ENCODE results near the gene RNF212.

The RNF212 gene

DNA sequence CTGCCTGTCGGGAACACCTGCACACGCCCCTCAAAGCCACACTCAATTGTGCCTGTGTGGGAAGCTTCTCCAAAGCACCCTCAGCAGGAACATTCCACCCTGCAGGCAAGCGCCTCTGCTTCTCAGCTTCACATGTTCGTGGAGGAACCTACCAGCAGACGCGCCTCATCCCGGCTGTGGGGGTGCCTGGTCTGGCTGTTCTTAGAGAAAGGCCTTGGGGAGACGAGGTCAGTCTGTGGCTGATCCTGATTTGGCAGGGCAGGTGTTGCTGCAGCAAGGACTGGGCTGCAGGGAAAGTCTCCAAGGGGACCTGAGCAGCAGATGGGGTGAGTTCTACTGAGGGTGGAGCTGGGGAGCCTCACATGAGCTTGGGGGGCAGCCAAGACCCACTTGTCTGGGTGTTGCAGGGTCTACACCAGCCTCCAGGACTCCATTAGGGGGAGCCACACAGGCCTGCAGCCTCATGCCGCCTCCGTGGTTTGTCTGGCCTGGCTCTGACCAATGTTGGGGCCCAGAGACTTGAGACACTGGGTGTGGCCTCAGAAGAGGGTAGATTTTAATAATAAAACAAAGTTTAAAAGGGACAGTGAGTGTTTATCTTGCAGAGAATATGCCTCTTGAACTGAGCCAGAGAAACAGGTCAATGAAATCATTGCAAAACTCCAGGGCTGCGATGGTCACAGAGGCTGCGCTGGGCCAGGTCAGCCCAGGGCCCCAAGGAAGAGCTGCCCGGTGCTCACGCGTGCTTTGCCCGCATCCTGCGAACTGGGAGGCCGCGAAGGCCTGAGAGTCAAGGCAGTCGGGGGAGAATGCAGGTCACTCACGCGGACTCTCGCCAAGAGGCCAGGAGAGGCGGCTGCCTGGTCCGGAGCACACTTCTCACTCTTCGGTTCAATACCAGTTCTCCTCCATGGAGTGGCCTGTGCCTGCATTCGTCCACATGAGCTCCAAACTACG lies 21.1 kb downstream of the RNF212 start:
- TF ChIP-seq, protein P1, sequence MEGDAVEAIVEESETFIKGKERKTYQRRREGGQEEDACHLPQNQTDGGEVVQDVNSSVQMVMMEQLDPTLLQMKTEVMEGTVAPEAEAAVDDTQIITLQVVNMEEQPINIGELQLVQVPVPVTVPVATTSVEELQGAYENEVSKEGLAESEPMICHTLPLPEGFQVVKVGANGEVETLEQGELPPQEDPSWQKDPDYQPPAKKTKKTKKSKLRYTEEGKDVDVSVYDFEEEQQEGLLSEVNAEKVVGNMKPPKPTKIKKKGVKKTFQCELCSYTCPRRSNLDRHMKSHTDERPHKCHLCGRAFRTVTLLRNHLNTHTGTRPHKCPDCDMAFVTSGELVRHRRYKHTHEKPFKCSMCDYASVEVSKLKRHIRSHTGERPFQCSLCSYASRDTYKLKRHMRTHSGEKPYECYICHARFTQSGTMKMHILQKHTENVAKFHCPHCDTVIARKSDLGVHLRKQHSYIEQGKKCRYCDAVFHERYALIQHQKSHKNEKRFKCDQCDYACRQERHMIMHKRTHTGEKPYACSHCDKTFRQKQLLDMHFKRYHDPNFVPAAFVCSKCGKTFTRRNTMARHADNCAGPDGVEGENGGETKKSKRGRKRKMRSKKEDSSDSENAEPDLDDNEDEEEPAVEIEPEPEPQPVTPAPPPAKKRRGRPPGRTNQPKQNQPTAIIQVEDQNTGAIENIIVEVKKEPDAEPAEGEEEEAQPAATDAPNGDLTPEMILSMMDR (IDR thresholded peaks at IDR 0.05; ENCODE audit: insufficient read depth, missing control alignments) = no peak
- DNase-seq (ENCODE audit: insufficient read length, low spot score) (no peak), FAIRE-seq (no peak)

DNA sequence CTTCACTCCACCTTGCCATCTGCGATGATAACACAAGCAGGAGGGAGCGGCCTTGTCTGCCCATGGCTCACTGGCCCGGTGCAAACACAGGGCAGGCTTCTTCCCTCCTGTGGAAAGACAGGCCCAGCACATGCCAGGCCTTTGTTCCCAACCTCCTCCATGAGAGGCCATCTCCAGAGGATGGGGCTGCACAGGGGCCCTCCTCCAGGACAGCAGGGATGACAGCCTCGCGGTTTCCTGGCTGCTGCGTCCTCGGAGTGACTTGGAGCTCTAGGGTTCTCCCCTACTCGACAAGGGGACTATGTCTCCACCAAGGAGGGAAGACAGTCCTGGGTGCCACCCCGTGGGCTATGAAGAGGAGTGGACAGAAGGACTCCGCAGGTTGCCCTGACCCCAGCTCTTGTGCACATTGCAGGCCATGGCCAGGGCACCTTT lies 21.8 kb downstream of the RNF212 start:
- FAIRE-seq = no peak
- TF ChIP-seq, protein P1 (IDR thresholded peaks at IDR 0.05; ENCODE audit: insufficient read depth, missing control alignments) = no peak

DNA sequence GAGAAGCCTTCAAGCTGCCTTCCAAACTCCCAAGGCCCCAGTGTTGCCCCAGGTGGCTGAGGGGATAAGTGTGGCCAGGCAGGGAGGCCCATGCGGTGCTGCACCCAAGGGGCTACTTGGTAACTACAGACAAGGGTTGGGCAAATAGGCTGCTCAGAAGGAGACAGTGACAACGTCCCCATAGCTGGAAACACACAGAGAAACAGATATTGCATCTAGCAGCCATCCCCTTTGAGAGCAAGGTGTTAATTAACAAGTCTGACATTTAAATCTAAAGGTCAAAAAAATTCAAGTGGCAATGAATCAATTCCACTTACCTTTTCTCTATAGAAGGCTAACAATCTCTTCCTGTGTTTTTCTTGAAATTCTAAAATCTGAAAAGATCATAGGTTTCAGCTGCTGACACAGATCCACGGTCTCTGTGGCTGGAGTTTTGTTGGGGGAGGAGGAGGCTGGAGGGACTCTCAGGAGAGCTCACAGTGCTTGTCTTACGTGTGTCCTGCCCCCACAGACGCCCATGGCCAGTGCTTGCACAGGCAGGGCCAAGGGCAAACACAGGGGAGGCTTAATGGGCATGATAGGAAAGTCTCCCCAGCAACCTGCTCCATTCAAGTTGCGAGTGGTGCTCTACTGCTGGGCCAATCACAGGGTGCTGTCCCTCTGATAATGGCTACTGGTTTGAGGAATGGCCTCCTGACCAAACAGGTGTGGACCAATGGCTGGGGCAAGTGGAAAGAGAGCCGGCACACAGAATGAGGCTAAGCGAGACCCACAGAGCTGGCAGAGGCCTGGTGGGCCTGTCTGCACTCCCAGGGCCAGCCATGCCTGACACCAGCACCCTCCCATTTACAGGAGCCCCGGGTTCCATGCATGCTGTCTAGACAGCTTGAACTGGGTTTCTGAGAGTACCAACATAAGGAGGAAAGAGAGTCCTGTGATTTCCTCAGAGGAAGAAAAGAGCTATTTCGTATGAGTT lies 22.6 kb downstream of the RNF212 start:
- TF ChIP-seq, protein P1 (IDR thresholded peaks at IDR 0.05; ENCODE audit: insufficient read depth, missing control alignments) = no peak
- FAIRE-seq (no peak), DNase-seq (ENCODE audit: insufficient read length, low spot score) (no peak)

More for the DNA sequence above, 21.8 kb downstream of the RNF212 start:
- no peak for DNase-seq (ENCODE audit: insufficient read length, low spot score)

DNA sequence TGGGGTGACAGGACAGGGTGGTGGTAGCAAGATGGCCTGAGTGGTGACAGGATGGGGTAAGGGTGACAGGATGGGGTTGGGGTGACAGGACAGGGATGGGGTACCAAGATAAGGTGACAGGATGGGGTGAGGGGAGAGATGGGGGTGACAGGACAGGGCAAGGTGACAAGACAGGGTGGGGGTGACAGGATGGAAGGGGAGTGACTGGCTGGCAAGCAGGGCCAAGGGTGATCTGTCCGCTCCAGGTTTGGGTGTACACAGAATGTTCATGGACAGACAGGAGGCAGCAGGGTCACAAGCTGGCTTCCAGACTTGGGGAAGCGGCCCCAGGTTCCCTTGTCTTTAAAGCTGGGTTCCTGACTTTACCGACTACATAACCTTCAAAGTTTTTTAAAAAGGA lies 23.3 kb downstream of the RNF212 start:
- TF ChIP-seq, protein P1 (IDR thresholded peaks at IDR 0.05; ENCODE audit: insufficient read depth, missing control alignments) = no peak
- DNase-seq (ENCODE audit: insufficient read length, low spot score) (no peak), FAIRE-seq (no peak)

DNA sequence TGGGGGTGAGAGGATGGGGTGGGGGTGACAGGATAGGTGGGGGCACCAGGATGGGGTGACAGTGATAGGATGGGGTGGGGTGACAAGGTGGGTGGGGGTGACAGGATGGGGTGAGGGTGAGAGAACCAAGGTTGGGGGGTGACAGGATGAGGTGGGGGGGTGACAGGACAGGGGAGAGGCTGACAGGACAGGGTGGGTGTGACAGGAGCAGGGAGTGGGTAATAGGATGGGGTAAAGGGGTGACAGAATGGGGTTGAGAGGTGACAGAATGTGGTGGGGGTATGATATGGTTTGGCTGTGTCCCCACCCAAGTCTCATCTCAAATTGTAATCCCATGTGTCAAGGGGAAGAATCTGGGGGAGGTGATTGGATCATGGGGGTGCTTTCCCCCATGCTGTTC lies 26.0 kb downstream of the RNF212 start:
- TF ChIP-seq, protein P1 (IDR thresholded peaks at IDR 0.05; ENCODE audit: insufficient read depth, missing control alignments) = no peak
- no peak for FAIRE-seq
- no peak for DNase-seq (ENCODE audit: insufficient read length, low spot score)

DNA sequence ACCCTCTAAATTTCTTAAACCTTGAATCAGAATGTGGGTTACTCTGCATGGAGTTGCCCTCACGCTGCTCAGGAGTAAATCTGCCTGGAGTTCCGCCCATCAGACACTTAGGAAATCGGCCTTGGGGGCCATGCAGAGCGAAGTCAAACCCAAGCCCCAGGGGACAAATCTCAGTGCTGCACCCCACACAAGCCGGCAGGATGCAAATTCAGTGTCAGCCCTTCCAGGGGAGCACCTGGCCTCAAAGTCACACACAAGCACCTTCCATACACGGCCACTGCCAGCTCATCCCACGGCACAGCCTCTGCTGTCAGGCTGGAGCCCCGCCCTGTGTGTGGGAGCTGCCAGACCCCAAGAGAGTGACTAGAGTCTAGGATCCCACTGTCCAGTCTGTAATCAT lies 27.4 kb downstream of the RNF212 start:
- FAIRE-seq = no peak

More for the DNA sequence above, 27.4 kb downstream of the RNF212 start:
- no peak for DNase-seq (ENCODE audit: insufficient read length, low spot score)
- TF ChIP-seq, protein P1 (IDR thresholded peaks at IDR 0.05; ENCODE audit: insufficient read depth, missing control alignments) = no peak

All from D721Med (cell line).